H9 (cell line): Measurements from ENCODE around the gene CDRT4. TPM values are rescaled to one million over a fixed set of nuclear protein-coding genes. Genes with fewer than 3 reads are reported as not detected.

Experiments used
- DNase-seq: peaks from one replicate; pipeline ENCODE4 v3.0.0-alpha.2; 2017
- H2AFZ ChIP-seq: one replicate; pipeline ENCODE4 v1.6.1; 2013; ENCODE audit warnings: mild to moderate bottlenecking, low read length, control low read depth, moderate library complexity
- H2AK5ac ChIP-seq: 2 replicates; pipeline ENCODE4 v1.6.1; 2013; ENCODE audit warnings: low read length, control low read depth, mixed read lengths; ENCODE audit not compliant: insufficient read length
- H2BK120ac ChIP-seq: one replicate; pipeline ENCODE4 v1.6.1; 2013; ENCODE audit warnings: low read depth, mild to moderate bottlenecking, low read length, control low read depth, inconsistent platforms; ENCODE audit not compliant: poor library complexity, severe bottlenecking
- H2BK12ac ChIP-seq: 2 replicates; pipeline ENCODE4 v1.6.1; 2013; ENCODE audit warnings: low read length, control low read depth, mixed read lengths, low read depth; ENCODE audit not compliant: insufficient read length
- H2BK15ac ChIP-seq: 2 replicates; pipeline ENCODE4 v1.6.1; 2013; ENCODE audit warnings: low read depth, low read length, control low read depth
- H2BK20ac ChIP-seq: one replicate; pipeline ENCODE4 v1.6.1; 2013; ENCODE audit warnings: low read depth, mild to moderate bottlenecking, low read length, control low read depth, inconsistent platforms; ENCODE audit not compliant: poor library complexity, severe bottlenecking
- H2BK5ac ChIP-seq: 2 replicates; pipeline ENCODE4 v1.6.1; 2013; ENCODE audit warnings: low read length, control low read depth, mixed read lengths; ENCODE audit not compliant: insufficient read length
- H3K14ac ChIP-seq: 2 replicates; pipeline ENCODE4 v1.6.1; 2013; ENCODE audit warnings: low read length, control low read depth; ENCODE audit not compliant: insufficient read depth
- H3K18ac ChIP-seq: 2 replicates; pipeline ENCODE4 v1.6.1; 2013; ENCODE audit warnings: low read depth, mild to moderate bottlenecking, mixed read lengths, low read length, control low read depth; ENCODE audit not compliant: insufficient read length
- H3K23ac ChIP-seq: 2 replicates; pipeline ENCODE4 v1.6.1; 2013; ENCODE audit warnings: low read length, control low read depth, mixed read lengths, low read depth; ENCODE audit not compliant: insufficient read length
- H3K23me2 ChIP-seq: 2 replicates; pipeline ENCODE4 v1.6.1; 2013; ENCODE audit warnings: low read depth, mild to moderate bottlenecking, mixed read lengths, low read length, control low read depth; ENCODE audit not compliant: insufficient read length, poor library complexity, severe bottlenecking
- H3K27ac ChIP-seq: 2 replicates; pipeline ENCODE4 v1.5.1; 2013; ENCODE audit warnings: low read length, control low read depth, mixed read lengths, low read depth; ENCODE audit not compliant: insufficient read length
- H3K27me3 ChIP-seq: 2 replicates; pipeline ENCODE4 v1.6.1; 2013; ENCODE audit warnings: low read length, control low read depth, inconsistent platforms; ENCODE audit not compliant: insufficient read depth
- H3K4ac ChIP-seq: 2 replicates; pipeline ENCODE4 v1.6.1; 2013; ENCODE audit warnings: low read depth, mild to moderate bottlenecking, control low read depth, inconsistent platforms, low read length, moderate library complexity
- H3K4me1 ChIP-seq: 2 replicates; pipeline ENCODE4 v1.6.1; 2013; ENCODE audit warnings: low read length, control low read depth, inconsistent platforms; ENCODE audit not compliant: insufficient read depth
- H3K4me2 ChIP-seq: 2 replicates; pipeline ENCODE4 v1.6.1; 2013; ENCODE audit warnings: low read length, control low read depth, mixed read lengths; ENCODE audit not compliant: insufficient read length, insufficient read depth
- H3K56ac ChIP-seq: 2 replicates; pipeline ENCODE4 v1.6.1; 2013; ENCODE audit warnings: low read depth, mild to moderate bottlenecking, mixed read lengths, low read length, control low read depth; ENCODE audit not compliant: insufficient read length
- H3K79me1 ChIP-seq: 2 replicates; pipeline ENCODE4 v1.6.1; 2013; ENCODE audit warnings: low read depth, mild to moderate bottlenecking, moderate library complexity, low read length, control low read depth, inconsistent platforms; ENCODE audit not compliant: insufficient read depth, poor library complexity, severe bottlenecking
- H3K79me2 ChIP-seq: 2 replicates; pipeline ENCODE4 v1.6.1; 2013; ENCODE audit warnings: low read length, control low read depth, inconsistent platforms; ENCODE audit not compliant: insufficient read depth
- H3K9ac ChIP-seq: 2 replicates; pipeline ENCODE4 v1.6.1; 2013; ENCODE audit warnings: low read length, control low read depth, mixed read lengths; ENCODE audit not compliant: insufficient read length; ENCODE audit errors: extremely low read depth
- H3K9me3 ChIP-seq: one replicate; pipeline ENCODE4 v1.6.1; 2013; ENCODE audit warnings: low read depth, low read length, inconsistent platforms; ENCODE audit not compliant: control insufficient read depth
- H3T11ph ChIP-seq: one replicate; pipeline ENCODE4 v1.6.1; 2013; ENCODE audit warnings: mild to moderate bottlenecking, low read length, control low read depth, inconsistent platforms
- H4K20me1 ChIP-seq: one replicate; pipeline ENCODE4 v1.6.1; 2013; ENCODE audit not compliant: control insufficient read depth, insufficient read length, insufficient read depth
- H4K5ac ChIP-seq: 2 replicates; pipeline ENCODE4 v1.6.1; 2013; ENCODE audit warnings: low read depth, mild to moderate bottlenecking, mixed read lengths, low read length, control low read depth; ENCODE audit not compliant: insufficient read length
- H4K8ac ChIP-seq: replicated peaks from 2 replicates; pipeline ENCODE4 v1.6.1; 2013; ENCODE audit warnings: low read length, control low read depth, mixed read lengths, low read depth; ENCODE audit not compliant: insufficient read length
- H4K91ac ChIP-seq: 2 replicates; pipeline ENCODE4 v1.6.1; 2013; ENCODE audit warnings: low read depth, mild to moderate bottlenecking, moderate library complexity, mixed read lengths, low read length, control low read depth; ENCODE audit not compliant: insufficient read length
- H3K27ac Mint-ChIP-seq, 3 experiments: 2 replicates in 2 of 3; 3 replicates in 1 of 3; pipeline ENCODE4 v1.8.0; 2020 to 2021; ENCODE audit warnings: mixed read lengths in 3 of 3, mild to moderate bottlenecking in 1 of 3, moderate library complexity in 1 of 3
- H3K27me3 Mint-ChIP-seq: 2 replicates; pipeline ENCODE4 v1.8.0; 2021; ENCODE audit warnings: low read depth, mild to moderate bottlenecking, moderate library complexity, mixed read lengths
- H3K36me3 Mint-ChIP-seq, 3 experiments: 2 replicates in 2 of 3; 3 replicates in 1 of 3; pipeline ENCODE4 v1.8.0; 2020 to 2021; ENCODE audit warnings: low read depth in 3 of 3, mixed read lengths in 3 of 3; ENCODE audit not compliant: insufficient read depth in 1 of 3
- H3K4me1 Mint-ChIP-seq, 2 experiments: 2 replicates each; pipeline ENCODE4 v1.8.0; 2020; ENCODE audit warnings: mixed read lengths in 2 of 2
- H3K4me3 Mint-ChIP-seq, 2 experiments: 2 replicates in 1 of 2; 3 replicates in 1 of 2; pipeline ENCODE4 v1.8.0; 2020 to 2021; ENCODE audit warnings: mild to moderate bottlenecking in 2 of 2, mixed read lengths in 2 of 2, moderate library complexity in 1 of 2
- H3K9me3 Mint-ChIP-seq, 2 experiments: 2 replicates in 1 of 2; 3 replicates in 1 of 2; pipeline ENCODE4 v1.8.0; 2020; ENCODE audit warnings: mild to moderate bottlenecking in 2 of 2, mixed read lengths in 2 of 2, moderate library complexity in 1 of 2
- CTCF ChIP-seq: fragments of 200-600 bp; sonication (generic); conservative IDR thresholded peaks from 3 replicates; pipeline ENCODE4 v1.8.0; 2021; ENCODE audit warnings: antibody characterized with exemption, mild to moderate bottlenecking
- WGBS: extraction: QIAGEN DNeasy Blood & Tissue Kit; methylation state at CpG from one replicate; pipeline ENCODE4 v1.1.7; 2013; ENCODE audit warnings: missing lambda C conversion rate, low lambda C conversion rate, mixed read lengths; ENCODE audit not compliant: insufficient read length; ENCODE audit errors: extremely low coverage; 5-methylcytosine and 5-hydroxymethylcytosine counted together
- total RNA-seq: library from RNA; stranded (reverse); gene quantifications from 2 replicates; pipeline ENCODE4 v1.2.1, GENCODE V29; 2021

Gene CDRT4
- total RNA-seq, 1 experiment from 2014 or later: 3.8 TPM

GRCh38 chr17:15448580-15448956, 18.9 kb downstream of the CDRT4 start:
- Mint-ChIP-seq H3K9me3 (no peaks in the 10 kb centered on the region), H3K36me3 (no peaks in the 10 kb centered on the region; a peak in 1 of 7 replicates), H3K4me3 (no peak overlapping the region), H3K4me1 (peaks cover 0 to 4% of the 10 kb centered on the region in 2 experiments; a peak in 1 of 4 replicates), H3K27me3 (no peaks in the 10 kb centered on the region; the same call in 1 of the 2 replicates), H3K27ac (peak overlapping the region; percentile 1 to 20 (median 6); a peak in 3 of 7 replicates)
- Histone ChIP-seq H3K27me3 (no peaks in the 10 kb centered on the region), H4K5ac (no peak overlapping the region), H4K91ac (no peak overlapping the region), H3K23ac (no peak overlapping the region), H3K9ac (no peak overlapping the region), H3K27ac (no peak overlapping the region), H3K23me2 (no peaks in the 10 kb centered on the region), H3K9me3 (no peaks in the 10 kb centered on the region), H2BK15ac (no peak overlapping the region), H2BK20ac (no peak overlapping the region), H2AK5ac (no peak overlapping the region), H3K14ac (no peak overlapping the region), H3K56ac (no peak overlapping the region), H2BK120ac (no peak overlapping the region), H2BK5ac (no peak overlapping the region), H4K8ac (no peak overlapping the region), H3K4ac (no peak overlapping the region), H4K20me1 (no peaks in the 10 kb centered on the region), H2BK12ac (no peak overlapping the region), H2AFZ (no peak overlapping the region), H3K4me2 (no peak overlapping the region), H3T11ph (no peak overlapping the region), H3K18ac (no peak overlapping the region), H3K79me1 (no peaks in the 10 kb centered on the region), H3K79me2 (no peaks in the 10 kb centered on the region), H3K4me1 (no peaks in the 10 kb centered on the region)
- no CpG with 5 or more reads among the region's 7 CpGs for WGBS
- DNase-seq: no peak
- no peak for TF ChIP-seq CTCF
